ENCODE measurements around the gene RAPGEF1. TPM values are rescaled to one million over a fixed set of nuclear protein-coding genes. Genes with fewer than 3 reads are reported as not detected.

RAPGEF1 gene
- total and polyA plus RNA-seq, 12 donors, result 14.5 to 136 (median 49.1) TPM

DNA sequence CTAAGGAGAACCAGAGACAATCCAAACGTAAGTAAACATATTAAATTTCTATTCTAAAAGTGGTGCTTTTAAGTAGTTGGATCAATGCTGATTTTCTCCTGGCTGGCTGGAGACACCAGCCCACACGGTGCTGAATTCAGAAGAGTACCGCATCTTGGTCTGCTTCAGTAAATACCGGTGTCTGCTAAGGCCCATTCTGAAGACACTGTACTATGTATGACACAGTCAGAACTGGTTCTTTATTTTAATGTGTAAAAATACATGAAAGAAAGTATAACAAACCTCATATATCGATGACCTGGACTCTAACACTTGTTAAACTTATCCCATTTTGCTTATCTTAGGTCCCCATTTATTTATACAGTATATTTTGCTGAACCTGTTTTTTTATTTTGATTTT lies 32.8 kb downstream of the RAPGEF1 start:
- H3K4me3 ChIP-seq, result no peak overlapping the region
- WGBS, 4 donors, result 92 to 99% (median 94%) methylated on average over 5 of the region's 5 CpGs
- H3K27ac ChIP-seq, result peak overlapping the region; percentile 76 to 91 (median 83)
- intact Hi-C loops (cut with DNase I), result no loop called here
- no peak for TF ChIP-seq POLR2A (IDR thresholded peaks at IDR 0.05)
- H3K4me1 ChIP-seq (replicated peaks in 1 of 2), result peaks cover 32 to 60% of the 10 kb centered on the region in 2 donors
- no peaks in the 10 kb centered on the region for H3K36me3 ChIP-seq (replicated peaks in 1 of 2)
- DNase-seq, result peak in 1 of 7 donors; percentile 3
- H3K27me3 ChIP-seq, result no peaks in the 10 kb centered on the region
- H3K9me3 ChIP-seq (replicated peaks in 1 of 3), result no peaks in the 10 kb centered on the region

DNA sequence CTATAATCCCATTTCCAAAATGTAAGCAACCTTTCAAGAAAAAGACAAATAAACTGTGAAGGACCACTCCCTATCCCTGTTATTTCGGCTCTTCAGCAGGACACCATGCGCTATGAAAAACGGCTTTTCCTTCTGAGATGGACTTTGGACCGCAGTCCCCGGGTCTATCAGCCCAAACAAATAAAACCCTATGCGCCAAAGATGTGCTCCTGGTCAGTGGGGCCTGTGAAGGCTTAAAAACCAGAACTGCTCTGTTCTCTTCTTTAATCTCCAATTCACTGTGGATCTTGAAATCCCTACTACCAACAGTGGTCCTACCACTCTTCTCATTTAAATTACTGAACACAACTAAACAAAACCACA lies 33.3 kb downstream of the RAPGEF1 start:
- Histone ChIP-seq H3K4me1 (replicated peaks in 1 of 2) (peaks cover 32 to 60% of the 10 kb centered on the region in 2 donors), H3K4me3 (no peak overlapping the region), H3K9me3 (replicated peaks in 1 of 3) (no peaks in the 10 kb centered on the region), H3K36me3 (replicated peaks in 1 of 2) (no peaks in the 10 kb centered on the region), H3K27ac (peak overlapping the region in 2 of 5 donors; percentile 89 to 91), H3K27me3 (no peaks in the 10 kb centered on the region)
- WGBS, 4 donors, result 89 to 97% (median 93%) methylated on average over 6 of the region's 6 CpGs
- intact Hi-C loops (cut with DNase I), result no loop called here
- DNase-seq, result no peak
- no peak for TF ChIP-seq POLR2A (IDR thresholded peaks at IDR 0.05)
- TF ChIP-seq, protein P1, sequence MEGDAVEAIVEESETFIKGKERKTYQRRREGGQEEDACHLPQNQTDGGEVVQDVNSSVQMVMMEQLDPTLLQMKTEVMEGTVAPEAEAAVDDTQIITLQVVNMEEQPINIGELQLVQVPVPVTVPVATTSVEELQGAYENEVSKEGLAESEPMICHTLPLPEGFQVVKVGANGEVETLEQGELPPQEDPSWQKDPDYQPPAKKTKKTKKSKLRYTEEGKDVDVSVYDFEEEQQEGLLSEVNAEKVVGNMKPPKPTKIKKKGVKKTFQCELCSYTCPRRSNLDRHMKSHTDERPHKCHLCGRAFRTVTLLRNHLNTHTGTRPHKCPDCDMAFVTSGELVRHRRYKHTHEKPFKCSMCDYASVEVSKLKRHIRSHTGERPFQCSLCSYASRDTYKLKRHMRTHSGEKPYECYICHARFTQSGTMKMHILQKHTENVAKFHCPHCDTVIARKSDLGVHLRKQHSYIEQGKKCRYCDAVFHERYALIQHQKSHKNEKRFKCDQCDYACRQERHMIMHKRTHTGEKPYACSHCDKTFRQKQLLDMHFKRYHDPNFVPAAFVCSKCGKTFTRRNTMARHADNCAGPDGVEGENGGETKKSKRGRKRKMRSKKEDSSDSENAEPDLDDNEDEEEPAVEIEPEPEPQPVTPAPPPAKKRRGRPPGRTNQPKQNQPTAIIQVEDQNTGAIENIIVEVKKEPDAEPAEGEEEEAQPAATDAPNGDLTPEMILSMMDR (IDR thresholded peaks at IDR 0.05), result no peak

DNA sequence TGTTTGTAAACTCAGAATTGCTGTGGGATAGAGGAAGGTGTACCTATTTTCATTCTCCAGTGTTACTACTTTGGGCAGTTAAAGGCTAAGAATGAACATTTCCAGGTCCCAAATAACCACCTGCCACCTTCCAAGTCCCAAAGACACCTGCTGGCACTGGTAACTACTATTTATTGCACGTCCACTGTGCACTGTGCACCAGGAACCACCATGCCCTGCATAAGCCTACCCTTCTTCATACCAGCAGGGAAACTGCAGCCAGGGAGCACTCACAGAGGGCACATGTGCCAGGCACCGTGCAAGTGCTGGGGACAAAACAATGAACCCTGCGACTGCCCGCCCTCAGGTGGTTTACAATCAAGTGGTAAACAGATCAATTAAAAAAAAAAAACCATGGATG lies 34.9 kb downstream of the RAPGEF1 start:
- H3K4me1 ChIP-seq (replicated peaks in 1 of 2), result peaks cover 32 to 57% of the 10 kb centered on the region in 2 donors

DNA sequence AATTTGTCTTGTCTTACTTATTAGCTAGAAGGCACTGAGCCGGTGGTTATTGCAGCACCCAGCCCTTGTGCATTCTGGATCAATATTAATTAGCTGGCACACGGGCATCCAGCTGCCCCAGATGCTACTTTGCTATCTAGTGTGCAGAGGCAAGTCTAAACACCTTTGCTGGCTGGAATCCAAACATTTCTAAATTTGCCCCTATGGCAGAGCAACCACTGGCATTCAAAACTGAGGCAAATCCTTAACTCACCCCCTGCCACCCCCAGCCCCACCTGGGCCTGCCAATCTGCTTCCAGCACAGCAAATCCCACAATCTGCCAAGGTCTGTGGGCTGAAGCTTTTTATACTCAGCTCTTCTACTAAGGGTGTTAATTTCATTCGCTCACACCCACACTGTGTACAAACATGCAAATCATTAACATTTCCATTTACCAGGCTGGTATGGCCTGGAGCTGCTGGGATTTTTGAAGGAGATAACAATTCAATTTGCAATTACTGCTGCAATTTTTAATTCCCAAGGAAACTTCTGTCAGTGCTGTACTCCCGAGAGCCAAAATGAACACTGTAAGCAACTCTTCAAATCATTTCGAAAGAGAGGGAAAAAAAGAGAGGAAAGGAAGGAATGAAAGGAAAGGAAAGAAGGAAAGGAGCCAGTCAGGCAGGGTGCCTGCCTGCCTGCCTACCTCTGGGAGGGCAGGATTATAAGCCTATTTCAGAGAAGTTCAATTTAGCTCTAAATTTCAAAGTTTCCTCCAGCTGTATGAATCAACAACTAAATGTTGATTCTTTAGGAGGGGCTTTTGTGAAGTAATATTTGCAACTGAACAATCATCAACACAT lies 35.5 kb downstream of the RAPGEF1 start:
- Histone ChIP-seq H3K9me3 (replicated peaks in 1 of 3) (no peaks in the 10 kb centered on the region), H3K4me1 (replicated peaks in 1 of 2) (peaks cover 32 to 51% of the 10 kb centered on the region in 2 donors), H3K27ac (peak overlapping the region in 2 of 5 donors; percentile 10 to 19), H3K36me3 (replicated peaks in 1 of 2) (no peaks in the 10 kb centered on the region), H3K4me3 (no peak overlapping the region), H3K27me3 (no peaks in the 10 kb centered on the region)
- intact Hi-C loops (cut with DNase I), result no loop called here
- WGBS, 4 donors, result 57 to 61% (median 59%) methylated on average over 5 of the region's 5 CpGs
- TF ChIP-seq, protein P1 (IDR thresholded peaks at IDR 0.05), result no peak
- TF ChIP-seq POLR2A (IDR thresholded peaks at IDR 0.05), result no peak
- DNase-seq, result peak in 2 of 7 donors; percentile 6 to 42

More for the DNA sequence above, 34.9 kb downstream of the RAPGEF1 start:
- peak in 1 of 7 donors; percentile 17 for DNase-seq
- H3K36me3 ChIP-seq (replicated peaks in 1 of 2), result no peaks in the 10 kb centered on the region
- intact Hi-C loops (cut with DNase I), result no loop called here
- no peak overlapping the region for H3K4me3 ChIP-seq
- no peaks in the 10 kb centered on the region for H3K27me3 ChIP-seq
- H3K9me3 ChIP-seq (replicated peaks in 1 of 3), result no peaks in the 10 kb centered on the region
- TF ChIP-seq POLR2A (IDR thresholded peaks at IDR 0.05), result no peak
- TF ChIP-seq, protein P1 (IDR thresholded peaks at IDR 0.05), result no peak
- peak overlapping the region in 3 of 5 donors; percentile 3 to 19 (median 11) for H3K27ac ChIP-seq
- WGBS, 4 donors, result 78 to 86% (median 81%) methylated on average over 4 of the region's 4 CpGs
